Measurements from ENCODE around the gene SERPINC1.
"Not testable (repeated sequence)": the region's sequence is repeated elsewhere in the genome, so short reads cannot be mapped to it uniquely, and the experiment has no call there.

The SERPINC1 gene

DNA sequence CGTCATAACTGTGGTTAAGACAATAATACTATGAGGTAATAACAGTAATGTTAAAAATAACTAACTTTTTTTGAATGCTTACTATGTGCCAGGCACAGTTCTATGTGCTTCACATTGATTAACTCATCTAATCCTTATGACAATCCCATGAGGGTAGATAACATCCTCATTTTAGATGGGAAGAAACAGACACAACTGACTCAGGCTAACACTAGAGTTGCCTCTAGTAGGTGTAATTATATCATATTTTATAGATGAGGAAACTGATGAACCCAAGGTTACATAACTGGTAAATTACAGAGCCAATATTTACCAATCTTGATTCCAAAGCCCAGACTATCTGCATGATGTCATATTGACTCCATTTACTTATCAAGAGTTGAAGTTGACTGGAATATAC lies 23.5 kb downstream of the SERPINC1 start:
- no peak for DNase-seq (ENCODE audit: low read depth in 4 of 4, low spot score in 1 of 4)

DNA sequence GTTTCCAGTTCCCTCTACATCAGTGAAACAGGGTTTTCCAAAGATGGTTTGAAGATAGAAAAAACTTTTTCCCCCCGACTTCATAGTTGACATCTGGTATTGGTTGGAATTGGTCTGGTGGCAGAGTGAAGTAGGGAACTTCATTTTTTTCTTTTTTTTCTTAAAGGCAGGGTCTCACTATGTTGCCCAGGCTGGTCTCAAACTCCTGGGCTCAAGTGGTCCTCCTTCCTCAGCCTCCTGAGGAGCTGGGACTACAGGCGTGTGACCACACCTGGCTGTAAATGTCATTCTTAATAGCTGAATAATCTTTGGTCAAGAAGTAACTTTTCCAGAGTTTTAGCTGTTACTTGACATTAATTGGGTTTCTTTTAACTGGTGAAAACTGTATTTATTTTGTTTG lies 27.2 kb downstream of the SERPINC1 start:
- no peak for DNase-seq (ENCODE audit: low read depth in 4 of 4, low spot score in 1 of 4)

DNA sequence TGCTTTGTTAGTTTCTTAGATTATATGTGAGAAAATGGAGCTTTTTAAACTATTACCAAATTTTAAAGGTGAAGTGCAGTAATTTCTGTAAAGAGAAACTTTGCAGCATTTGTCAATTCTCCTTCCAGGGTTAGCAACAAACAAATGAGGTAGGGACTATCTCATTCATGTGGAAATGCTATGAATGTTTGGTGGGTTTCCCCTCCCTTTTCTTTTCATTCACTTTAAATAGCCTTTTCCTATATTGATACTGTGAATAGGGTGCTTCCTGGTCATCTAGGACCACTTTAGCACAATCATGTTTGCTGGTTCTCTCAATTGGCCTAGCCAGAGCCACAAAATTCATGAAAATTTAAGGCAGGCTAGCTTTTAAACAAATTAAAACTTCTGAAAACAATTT lies 28.4 kb downstream of the SERPINC1 start:
- DNase-seq (ENCODE audit: low read depth in 4 of 4, low spot score in 1 of 4): no peak

DNA sequence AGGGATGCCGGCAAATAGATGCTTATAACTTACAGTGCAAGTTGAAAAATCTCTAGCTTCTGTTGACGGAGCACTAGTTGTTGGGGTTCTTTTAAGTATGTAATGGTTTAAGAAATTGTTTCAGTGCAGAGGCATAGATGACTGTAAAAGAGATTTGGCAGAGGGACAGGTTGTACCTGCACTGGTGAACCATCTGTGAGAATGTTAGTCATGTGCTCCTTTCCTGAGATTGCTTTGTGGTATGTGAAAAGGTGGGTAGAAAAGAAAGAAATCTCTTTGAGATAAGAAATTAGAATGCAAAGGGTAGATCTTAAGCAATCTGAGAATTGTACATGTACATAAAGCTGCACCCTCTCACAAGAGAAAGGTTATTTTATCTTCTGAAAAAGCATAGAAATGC lies 29.5 kb downstream of the SERPINC1 start:
- no peak for DNase-seq (ENCODE audit: low read depth in 4 of 4, low spot score in 1 of 4)

DNA sequence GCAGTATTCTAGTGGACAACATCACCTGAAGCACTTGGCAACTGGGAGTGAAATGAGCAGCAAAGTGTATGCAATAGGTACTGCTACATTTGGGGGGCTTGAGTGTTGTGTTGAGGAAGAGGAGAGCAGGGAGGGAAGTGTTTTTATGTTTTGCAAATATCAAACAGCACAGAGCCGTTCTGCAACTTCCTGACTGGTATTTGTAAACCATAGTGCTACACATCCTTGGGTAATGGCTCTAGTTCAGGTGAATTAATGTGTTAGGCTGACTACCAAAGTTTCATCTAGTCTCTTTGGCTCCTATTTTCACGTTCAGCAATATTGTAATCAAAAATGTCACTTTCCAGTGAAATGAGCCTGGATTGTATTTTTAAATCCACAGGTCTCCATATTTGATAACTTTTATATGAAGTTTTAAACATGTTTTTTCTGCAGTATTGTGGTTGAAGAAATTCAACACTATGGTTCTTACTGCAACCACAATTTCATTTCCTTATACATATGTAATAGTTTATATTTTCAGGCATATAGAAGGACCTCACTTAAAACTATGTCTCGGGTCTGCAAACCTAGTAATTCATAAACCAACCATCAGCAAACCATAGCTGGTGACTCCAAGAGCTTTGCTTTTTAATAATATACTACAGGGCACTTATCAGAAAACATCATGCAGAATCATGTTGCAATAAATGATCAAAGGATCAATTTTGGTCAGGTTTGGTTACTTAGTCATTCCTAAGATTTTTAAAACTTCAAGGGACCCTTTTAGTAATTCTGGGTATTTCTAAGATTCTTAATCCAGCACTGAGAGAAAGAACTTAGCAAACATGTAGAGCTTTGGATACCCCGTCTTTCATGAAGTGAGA lies 30.1 kb downstream of the SERPINC1 start:
- DNase-seq (ENCODE audit: low read depth in 4 of 4, low spot score in 1 of 4): no peak

DNA sequence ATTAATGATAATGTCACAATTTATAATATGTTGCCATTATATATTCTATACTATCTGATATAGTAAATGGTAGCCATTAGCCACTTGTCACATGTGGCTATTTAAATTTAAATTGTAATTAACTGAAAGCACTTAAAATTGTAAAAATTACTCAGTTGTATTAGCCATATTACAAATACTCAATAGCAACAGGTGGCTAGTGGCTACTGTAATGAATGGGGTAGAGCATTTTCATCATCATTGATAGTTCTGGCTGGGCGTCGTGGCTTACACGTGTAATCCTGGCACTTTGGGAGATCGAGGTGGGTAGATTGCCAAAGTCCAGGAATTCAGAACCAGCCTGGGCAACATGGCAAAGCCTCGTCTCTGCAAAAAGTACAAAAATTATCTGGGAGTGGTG lies 32.4 kb downstream of the SERPINC1 start:
- DNase-seq (ENCODE audit: low read depth in 4 of 4, low spot score in 1 of 4): no peak

DNA sequence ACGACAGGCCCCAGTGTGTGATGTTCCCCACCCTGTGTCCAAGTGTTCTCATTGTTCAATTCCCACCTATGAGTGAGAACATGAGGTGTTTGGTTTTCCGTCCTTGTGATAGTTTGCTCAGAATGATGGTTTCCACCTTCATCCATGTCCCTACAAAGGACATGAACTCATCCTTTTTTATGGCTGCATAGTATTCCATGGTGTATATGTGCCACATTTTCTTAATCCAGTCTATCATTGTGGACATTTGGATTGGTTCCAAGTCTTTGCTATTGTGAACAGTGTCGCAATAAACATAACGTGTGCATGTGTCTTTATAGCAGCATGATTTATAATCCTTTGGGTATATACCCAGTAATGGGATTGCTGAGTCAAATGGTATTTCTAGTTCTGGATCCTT lies 36.0 kb downstream of the SERPINC1 start:
- DNase-seq (ENCODE audit: low read depth in 4 of 4, low spot score in 1 of 4): not testable (repeated sequence)

DNA sequence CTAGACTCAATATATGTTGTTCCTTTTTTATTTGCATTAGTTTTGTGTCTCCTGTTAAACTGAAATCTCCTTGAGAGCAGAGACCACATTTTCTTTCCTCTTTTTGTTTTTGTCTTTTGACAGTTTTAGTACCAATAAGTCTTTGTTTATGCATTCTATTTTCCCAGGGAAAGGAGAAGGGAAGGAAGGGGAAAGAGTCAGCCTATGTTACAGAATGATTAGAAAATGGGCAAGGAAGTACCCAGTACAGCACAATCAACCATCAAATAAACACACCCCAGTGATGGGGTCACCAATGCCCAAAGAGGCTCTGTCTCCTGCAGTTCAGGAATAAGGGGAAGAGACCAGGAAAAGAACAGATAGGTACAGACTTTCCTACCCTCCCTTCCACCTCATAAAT lies 38.9 kb downstream of the SERPINC1 start:
- DNase-seq (ENCODE audit: low read depth in 4 of 4, low spot score in 1 of 4): no peak

DNA sequence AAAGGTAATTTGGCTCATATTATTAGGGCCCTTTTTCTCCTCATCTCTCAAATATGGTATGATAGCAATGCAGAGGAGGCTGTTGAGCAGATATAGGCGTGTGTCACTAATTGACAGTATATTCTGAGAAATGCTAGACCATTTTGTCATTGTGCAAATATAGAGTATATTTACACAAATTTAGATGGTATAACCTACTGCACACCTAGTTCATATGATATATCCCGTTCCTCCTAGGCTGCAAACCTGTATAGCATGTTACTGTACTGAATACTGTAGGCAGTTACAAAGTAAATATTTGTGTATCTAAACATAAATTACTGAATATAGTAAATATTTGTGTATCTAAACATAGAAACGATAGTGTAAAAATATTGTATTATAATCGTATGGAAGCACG lies 40.4 kb downstream of the SERPINC1 start:
- DNase-seq (ENCODE audit: low read depth in 4 of 4, low spot score in 1 of 4): no peak

DNA sequence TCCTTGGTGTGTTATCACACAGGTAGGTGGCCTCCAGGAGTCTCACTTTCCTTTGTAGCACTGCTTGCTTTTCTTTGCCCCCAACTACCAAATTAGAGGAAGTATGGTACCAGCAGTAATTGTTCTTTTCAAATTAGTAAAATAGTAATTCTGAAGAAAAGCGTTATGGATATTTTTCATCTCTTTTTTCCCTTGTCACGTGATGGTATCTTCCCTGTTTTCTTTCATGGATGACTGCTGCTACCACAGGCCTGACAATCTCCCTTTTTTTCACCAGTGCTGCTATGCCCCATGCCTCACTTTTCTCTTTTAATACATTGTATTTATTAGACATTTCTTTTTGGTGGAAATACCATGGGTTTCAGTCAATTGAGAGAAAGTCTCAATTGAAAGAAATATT lies 45.6 kb downstream of the SERPINC1 start:
- no peak for DNase-seq (ENCODE audit: low read depth in 4 of 4, low spot score in 1 of 4)

DNA sequence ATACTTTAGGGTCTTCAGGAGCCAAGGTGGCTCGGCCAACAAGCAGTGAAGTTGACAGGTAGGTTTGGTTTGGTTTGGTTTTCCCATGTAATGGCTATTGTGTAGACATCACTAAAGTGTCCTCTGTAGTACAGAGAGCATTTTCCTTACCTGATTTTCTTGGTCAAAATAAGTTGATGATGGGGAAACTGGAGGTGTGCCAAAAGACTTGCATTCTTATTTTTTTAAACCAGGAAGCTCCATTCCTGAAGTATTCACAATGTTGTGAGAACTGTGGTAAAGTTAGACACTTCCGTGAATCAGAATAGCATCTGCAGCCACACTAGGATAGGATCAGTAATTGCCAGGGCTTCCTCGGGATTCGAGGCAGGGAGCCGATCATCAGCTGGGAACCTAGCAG lies 46.0 kb downstream of the SERPINC1 start:
- no peak for DNase-seq (ENCODE audit: low read depth in 4 of 4, low spot score in 1 of 4)

DNA sequence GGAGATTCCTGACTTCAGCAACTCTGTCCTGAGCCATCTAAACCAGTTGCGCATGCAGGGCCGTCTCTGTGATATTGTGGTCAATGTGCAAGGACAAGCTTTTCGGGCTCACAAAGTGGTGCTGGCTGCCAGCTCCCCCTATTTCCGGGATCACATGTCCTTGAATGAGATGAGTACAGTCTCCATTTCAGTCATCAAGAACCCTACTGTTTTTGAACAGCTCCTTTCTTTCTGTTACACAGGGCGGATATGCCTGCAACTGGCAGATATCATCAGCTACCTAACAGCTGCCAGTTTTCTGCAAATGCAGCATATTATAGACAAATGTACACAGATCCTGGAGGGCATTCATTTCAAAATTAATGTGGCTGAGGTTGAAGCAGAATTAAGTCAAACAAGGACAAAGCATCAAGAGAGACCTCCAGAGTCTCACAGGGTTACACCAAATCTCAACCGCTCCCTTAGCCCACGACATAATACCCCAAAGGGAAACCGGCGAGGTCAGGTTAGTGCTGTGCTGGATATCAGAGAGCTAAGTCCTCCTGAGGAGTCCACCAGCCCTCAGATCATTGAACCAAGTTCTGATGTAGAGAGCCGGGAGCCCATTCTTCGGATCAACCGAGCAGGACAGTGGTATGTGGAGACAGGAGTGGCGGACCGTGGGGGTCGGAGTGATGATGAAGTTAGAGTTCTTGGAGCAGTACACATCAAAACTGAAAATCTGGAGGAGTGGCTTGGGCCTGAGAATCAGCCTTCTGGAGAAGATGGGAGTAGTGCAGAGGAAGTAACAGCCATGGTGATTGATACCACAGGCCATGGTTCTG lies 46.7 kb downstream of the SERPINC1 start:
- DNase-seq (ENCODE audit: low read depth in 4 of 4, low spot score in 1 of 4): no peak

DNA sequence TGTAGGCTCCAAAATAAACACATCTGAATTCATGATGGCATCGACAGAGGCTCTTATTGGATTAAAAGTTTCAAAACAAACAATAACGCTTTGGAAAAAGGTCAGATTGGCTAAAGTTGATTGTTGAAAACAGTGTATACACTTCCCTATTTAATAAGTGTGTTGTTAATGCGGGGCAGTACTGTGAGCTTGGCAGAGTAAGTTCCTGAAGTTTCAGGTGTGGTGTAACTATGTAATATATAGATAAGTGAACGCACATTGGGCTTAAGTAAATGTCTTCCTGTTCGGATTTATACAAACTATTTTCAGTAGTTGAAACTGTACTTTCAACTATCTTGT lies 48.1 kb downstream of the SERPINC1 start:
- no peak for DNase-seq (ENCODE audit: low read depth in 4 of 4, low spot score in 1 of 4)

DNA sequence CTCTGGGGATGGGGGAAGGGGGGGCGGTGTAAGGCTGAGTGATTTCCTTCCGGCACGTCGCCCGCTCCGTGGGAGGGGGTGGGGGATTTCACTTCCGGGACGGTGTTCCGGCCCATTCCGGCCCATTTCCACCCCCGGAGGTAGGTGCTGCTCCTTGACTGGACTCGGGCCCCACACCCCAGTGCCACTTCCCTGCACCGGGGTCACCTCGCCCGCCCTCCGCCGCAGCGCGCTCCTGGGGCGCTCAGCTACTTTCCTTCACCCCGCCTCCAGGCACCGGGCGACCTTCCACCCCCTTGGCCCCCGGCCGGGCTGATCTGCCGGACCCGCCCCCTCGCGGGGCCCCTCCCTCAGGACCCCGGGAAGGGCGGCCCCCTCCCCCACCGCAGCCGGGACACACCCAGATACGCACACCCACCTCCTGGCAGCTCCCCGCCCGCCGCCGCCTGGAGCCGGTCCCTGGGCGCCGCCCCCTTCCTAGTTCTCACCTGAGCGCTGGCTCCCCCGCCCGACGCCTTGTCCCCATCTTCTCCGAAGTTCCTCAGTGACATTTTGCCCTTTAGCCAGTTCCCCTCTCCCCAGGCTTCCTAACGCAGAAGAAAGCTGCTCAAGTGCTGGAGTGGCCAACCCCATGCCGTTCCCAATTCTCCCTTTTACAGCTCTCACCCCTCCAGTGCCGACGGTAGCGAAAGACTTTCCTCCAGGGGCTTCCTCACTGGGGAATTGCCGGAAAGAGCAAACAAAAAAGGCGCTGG lies 48.7 kb downstream of the SERPINC1 start, which contains the start of gene ZBTB37:
Gene ZBTB37, plus strand, starts transcription at position 115 of the 755 bp plus-strand sequence. CDS start 1,846 bp downstream, outside the sequence.
- DNase-seq (ENCODE audit: low read depth in 4 of 4, low spot score in 1 of 4): peak; percentile 83 to 96 (median 88)

DNA sequence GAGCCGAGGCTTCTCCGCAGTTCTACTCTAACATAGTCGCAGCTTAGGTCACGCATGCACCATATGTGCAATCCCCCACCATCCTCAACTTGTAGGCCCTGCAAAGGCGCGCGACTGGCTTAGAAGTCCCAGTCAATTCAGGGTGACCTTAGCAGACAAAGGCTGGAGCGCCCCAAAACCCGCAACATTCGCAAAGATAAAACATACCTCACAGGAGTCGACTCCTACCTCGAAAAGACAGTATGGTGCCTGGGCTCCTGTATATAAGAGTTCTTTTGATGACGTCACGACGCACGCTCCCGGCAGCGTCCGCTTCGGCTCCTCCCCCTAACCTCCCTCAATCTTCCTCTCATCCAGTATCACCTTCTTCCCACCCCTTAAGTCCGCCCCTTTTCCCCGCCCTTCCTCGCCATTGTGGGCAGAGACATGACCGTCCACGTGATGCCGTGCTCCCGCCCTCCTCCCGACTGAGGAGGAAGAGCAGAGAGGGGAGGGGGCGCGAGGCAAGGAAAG lies 49.3 kb downstream of the SERPINC1 start, which contains the start of gene GAS5:
Gene GAS5, minus strand, starts transcription at position 237 of the 513 bp plus-strand sequence.
- DNase-seq (ENCODE audit: low read depth in 4 of 4, low spot score in 1 of 4): peak; percentile 97 to 99 (median 99)

DNA sequence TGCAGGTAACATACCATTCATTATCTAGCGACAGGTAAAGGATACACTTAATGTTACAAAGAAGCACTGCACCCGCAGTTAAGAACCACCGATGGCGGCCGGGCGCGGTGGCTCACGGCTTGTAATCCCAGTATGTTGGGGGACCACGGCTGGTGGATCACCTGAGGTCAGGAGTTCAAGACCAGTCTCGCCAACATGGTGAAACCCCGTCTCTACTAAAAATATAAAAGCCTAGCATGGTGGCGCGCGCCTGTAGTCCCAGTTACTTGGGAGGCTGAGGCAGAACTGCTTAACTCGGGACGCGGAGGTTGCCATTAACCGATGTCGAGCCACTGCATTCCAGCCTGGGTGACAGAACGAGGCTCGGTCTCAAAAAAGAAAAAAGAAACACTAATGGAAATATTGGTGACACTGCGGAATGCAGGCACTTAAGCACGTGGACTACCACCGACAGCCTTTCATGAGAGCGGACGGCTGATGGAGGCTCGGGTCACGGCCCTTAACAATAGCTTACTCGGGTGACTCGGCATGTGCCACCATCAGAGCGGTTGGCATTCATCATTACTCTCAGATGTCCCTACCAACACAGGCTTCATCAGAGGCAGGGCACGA lies 49.9 kb downstream of the SERPINC1 start:
- peak in 2 of 4 experiments; percentile 30 to 45 for DNase-seq (ENCODE audit: low read depth in 4 of 4, low spot score in 1 of 4)

DNA sequence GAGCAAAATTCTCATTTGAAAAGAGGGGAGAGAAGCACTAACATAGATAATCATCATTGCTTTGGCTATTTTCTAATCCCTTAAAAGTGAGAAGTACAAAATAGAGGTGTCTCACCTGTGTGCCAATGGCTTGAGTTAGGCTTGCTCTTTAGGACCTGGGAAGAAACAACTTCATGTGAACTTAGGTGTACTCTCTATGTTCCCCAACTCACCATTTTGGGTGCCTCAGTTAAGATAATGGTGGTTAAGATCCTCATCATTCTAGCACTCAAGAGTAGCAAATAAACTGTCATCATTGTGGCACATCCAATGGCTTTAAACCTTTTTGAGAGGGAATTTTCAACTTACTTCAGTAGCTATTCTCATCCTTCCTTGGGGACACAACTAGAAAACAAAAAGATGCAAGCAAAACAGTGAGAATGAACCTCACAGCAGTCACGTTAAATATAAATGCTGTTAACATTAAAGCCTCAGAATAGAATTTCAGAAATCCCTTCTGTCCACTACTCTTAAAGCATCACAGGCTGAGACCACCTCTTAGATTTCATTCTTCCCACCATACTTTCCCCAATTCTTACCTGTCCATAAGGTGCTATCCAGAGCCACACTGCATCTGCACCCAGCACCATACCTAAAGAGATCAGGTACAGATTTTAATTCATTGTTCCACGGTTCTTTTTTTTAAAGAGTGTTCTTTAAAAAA lies 50.6 kb downstream of the SERPINC1 start:
- no peak for DNase-seq (ENCODE audit: low read depth in 4 of 4, low spot score in 1 of 4)

DNA sequence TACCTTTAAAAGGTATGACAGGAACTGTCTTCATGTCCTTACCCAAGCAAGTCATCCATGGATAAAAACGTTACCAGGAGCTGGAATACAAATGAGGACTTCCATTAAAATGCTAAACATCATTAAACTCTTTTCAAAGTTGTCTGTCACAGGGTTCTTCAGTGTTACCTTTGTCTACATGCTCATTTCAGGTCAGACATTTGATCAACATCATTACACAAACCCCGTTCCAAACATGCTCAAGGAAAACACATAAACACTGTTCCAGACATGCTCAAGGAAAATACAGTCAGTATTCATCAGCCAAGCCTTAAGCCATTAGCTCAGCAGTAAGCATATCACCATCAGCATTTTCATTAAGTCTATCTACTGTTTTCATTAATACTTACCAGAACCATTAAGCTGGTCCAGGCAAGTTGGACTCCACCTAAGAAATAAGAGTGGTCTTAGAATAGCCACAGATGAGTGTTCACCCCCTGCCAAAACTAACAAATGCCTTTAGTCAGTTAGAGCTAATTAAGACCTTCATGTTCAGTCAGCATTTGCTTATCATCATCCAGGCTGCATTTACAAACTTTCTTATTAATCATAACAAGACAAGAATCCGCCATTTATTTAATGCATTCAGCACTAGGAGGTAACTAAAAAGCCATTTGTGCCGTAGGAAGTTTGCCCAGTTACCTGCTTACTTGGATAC lies 51.5 kb downstream of the SERPINC1 start:
- no peak for DNase-seq (ENCODE audit: low read depth in 4 of 4, low spot score in 1 of 4)

DNA sequence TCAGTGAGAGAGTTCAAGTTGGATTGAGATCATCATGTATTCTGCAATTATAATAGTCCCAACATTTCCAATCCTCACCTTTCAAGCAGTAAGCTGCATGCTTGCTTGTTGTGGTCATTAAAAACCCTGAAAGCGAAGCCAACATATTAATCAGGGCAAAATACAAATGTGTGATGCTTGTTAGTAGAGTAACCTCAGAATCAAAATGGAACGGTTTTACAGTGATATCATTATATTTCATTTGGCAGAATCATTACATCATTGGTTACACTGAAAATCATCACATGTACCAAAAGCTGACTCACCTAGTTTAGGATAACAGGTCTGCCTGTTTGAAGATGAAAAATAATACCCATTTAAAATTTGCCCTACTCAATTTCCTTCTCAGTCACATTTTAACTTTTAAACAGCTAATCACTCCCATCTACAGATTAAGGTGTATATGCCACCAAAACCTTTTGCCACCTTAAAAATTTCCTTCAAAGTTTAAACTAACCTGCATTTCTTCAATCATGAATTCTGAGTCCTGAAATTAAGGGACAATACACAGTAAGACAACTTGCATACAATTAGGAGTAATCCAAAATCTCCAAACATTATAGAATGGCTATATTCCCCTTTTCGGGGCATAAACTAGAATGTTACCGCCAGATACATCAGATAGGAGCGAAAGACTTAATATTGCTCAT lies 52.8 kb downstream of the SERPINC1 start:
- DNase-seq (ENCODE audit: low read depth in 4 of 4, low spot score in 1 of 4): no peak

All from stimulated activated CD4-positive, alpha-beta T cell treated with anti-CD3 and anti-CD28 coated beads, Interleukin-1b, Interleukin-23, amount 100 ng/mL, for 24 hours (primary cell).